ENCODE results near the gene PPP1R12B.
"Not testable (repeated sequence)": the region's sequence is repeated elsewhere in the genome, so short reads cannot be mapped to it uniquely, and the experiment has no call there.

PPP1R12B gene

GRCh38 chr1:202361224-202361623 is 12.7 kb downstream of the PPP1R12B start:
- Mint-ChIP-seq H3K9me3 (no peaks in the 10 kb centered on the region), H3K27ac (no peak overlapping the region), H3K27me3 (ENCODE audit: low read depth) (no peaks in the 10 kb centered on the region), H3K4me1 (ENCODE audit: low read depth) (no peaks in the 10 kb centered on the region), H3K4me3 (no peak overlapping the region), H3K36me3 (ENCODE audit: low read depth) (no peaks in the 10 kb centered on the region)
- DNase-seq (ENCODE audit: low spot score) = no peak

GRCh38 chr1:202361701-202362100 is 13.2 kb downstream of the PPP1R12B start:
- H3K36me3 Mint-ChIP-seq (ENCODE audit: low read depth) = no peaks in the 10 kb centered on the region
- DNase-seq (ENCODE audit: low spot score) = no peak
- H3K4me1 Mint-ChIP-seq (ENCODE audit: low read depth) = no peaks in the 10 kb centered on the region
- H3K27ac Mint-ChIP-seq = no peak overlapping the region
- H3K27me3 Mint-ChIP-seq (ENCODE audit: low read depth) = no peaks in the 10 kb centered on the region
- H3K4me3 Mint-ChIP-seq = no peak overlapping the region
- no peaks in the 10 kb centered on the region for H3K9me3 Mint-ChIP-seq

- H3K36me3 Mint-ChIP-seq (ENCODE audit: low read depth) = no peaks in the 10 kb centered on the region
- no peak for DNase-seq (ENCODE audit: low spot score)
- H3K27ac Mint-ChIP-seq = no peak overlapping the region
- no peaks in the 10 kb centered on the region for H3K4me1 Mint-ChIP-seq (ENCODE audit: low read depth)
- no peaks in the 10 kb centered on the region for H3K9me3 Mint-ChIP-seq
- H3K27me3 Mint-ChIP-seq (ENCODE audit: low read depth) = no peaks in the 10 kb centered on the region
- no peak overlapping the region for H3K4me3 Mint-ChIP-seq
Measured at GRCh38 chr1:202362212-202362611, 13.7 kb downstream of the PPP1R12B start.

GRCh38 chr1:202365092-202365815 is 16.8 kb downstream of the PPP1R12B start:
- no peak overlapping the region for H3K4me3 Mint-ChIP-seq
- H3K4me1 Mint-ChIP-seq (ENCODE audit: low read depth) = no peaks in the 10 kb centered on the region
- H3K27ac Mint-ChIP-seq = no peak overlapping the region
- H3K36me3 Mint-ChIP-seq (ENCODE audit: low read depth) = no peaks in the 10 kb centered on the region
- no peak for DNase-seq (ENCODE audit: low spot score)
- no peaks in the 10 kb centered on the region for H3K9me3 Mint-ChIP-seq
- no peaks in the 10 kb centered on the region for H3K27me3 Mint-ChIP-seq (ENCODE audit: low read depth)

GRCh38 chr1:202367271-202367670 is 18.8 kb downstream of the PPP1R12B start:
- Mint-ChIP-seq H3K4me1 (ENCODE audit: low read depth) (no peaks in the 10 kb centered on the region), H3K27me3 (ENCODE audit: low read depth) (no peaks in the 10 kb centered on the region), H3K4me3 (no peak overlapping the region), H3K36me3 (ENCODE audit: low read depth) (no peaks in the 10 kb centered on the region), H3K9me3 (no peaks in the 10 kb centered on the region), H3K27ac (no peak overlapping the region)
- DNase-seq (ENCODE audit: low spot score) = no peak

- not testable (repeated sequence) for DNase-seq (ENCODE audit: low spot score)
Measured at GRCh38 chr1:202370906-202371305, 22.4 kb downstream of the PPP1R12B start.

GRCh38 chr1:202374099-202374498 is 25.6 kb downstream of the PPP1R12B start:
- Mint-ChIP-seq H3K27me3 (ENCODE audit: low read depth) (peaks cover 8% of the 10 kb centered on the region), H3K36me3 (ENCODE audit: low read depth) (no peaks in the 10 kb centered on the region), H3K4me1 (ENCODE audit: low read depth) (peaks cover 2% of the 10 kb centered on the region), H3K4me3 (no peak overlapping the region), H3K9me3 (no peaks in the 10 kb centered on the region), H3K27ac (no peak overlapping the region)
- DNase-seq (ENCODE audit: low spot score) = no peak

More at GRCh38 chr1:202370906-202371305, 22.4 kb downstream of the PPP1R12B start:
- H3K9me3 Mint-ChIP-seq; H3K27me3 Mint-ChIP-seq (ENCODE audit: low read depth); H3K4me3 Mint-ChIP-seq; H3K36me3 Mint-ChIP-seq (ENCODE audit: low read depth); H3K27ac Mint-ChIP-seq; H3K4me1 Mint-ChIP-seq (ENCODE audit: low read depth): not testable (repeated sequence)

GRCh38 chr1:202375175-202375574 is 26.7 kb downstream of the PPP1R12B start:
- peaks cover 13% of the 10 kb centered on the region for H3K27me3 Mint-ChIP-seq (ENCODE audit: low read depth)
- H3K36me3 Mint-ChIP-seq (ENCODE audit: low read depth); H3K27ac Mint-ChIP-seq; DNase-seq (ENCODE audit: low spot score); H3K4me1 Mint-ChIP-seq (ENCODE audit: low read depth); H3K9me3 Mint-ChIP-seq; H3K4me3 Mint-ChIP-seq: not testable (repeated sequence)

GRCh38 chr1:202376247-202376646 is 27.7 kb downstream of the PPP1R12B start:
- DNase-seq (ENCODE audit: low spot score) = no peak
- no peak overlapping the region for H3K4me3 Mint-ChIP-seq
- no peaks in the 10 kb centered on the region for H3K9me3 Mint-ChIP-seq
- H3K27ac Mint-ChIP-seq = no peak overlapping the region
- H3K4me1 Mint-ChIP-seq (ENCODE audit: low read depth) = peaks cover 16% of the 10 kb centered on the region
- H3K36me3 Mint-ChIP-seq (ENCODE audit: low read depth) = no peaks in the 10 kb centered on the region
- H3K27me3 Mint-ChIP-seq (ENCODE audit: low read depth) = peaks cover 13% of the 10 kb centered on the region

GRCh38 chr1:202379884-202380529 is 31.5 kb downstream of the PPP1R12B start:
- peak; percentile 38 for DNase-seq (ENCODE audit: low spot score)

GRCh38 chr1:202380535-202380934 is 32.0 kb downstream of the PPP1R12B start:
- H3K36me3 Mint-ChIP-seq (ENCODE audit: low read depth); H3K9me3 Mint-ChIP-seq; H3K4me3 Mint-ChIP-seq; DNase-seq (ENCODE audit: low spot score); H3K27ac Mint-ChIP-seq: not testable (repeated sequence)
- H3K4me1 Mint-ChIP-seq (ENCODE audit: low read depth) = peaks cover 14% of the 10 kb centered on the region
- peaks cover 13% of the 10 kb centered on the region for H3K27me3 Mint-ChIP-seq (ENCODE audit: low read depth)

More at GRCh38 chr1:202379884-202380529, 31.5 kb downstream of the PPP1R12B start:
- H3K27ac Mint-ChIP-seq; H3K9me3 Mint-ChIP-seq; H3K36me3 Mint-ChIP-seq (ENCODE audit: low read depth): not testable (repeated sequence)
- peaks cover 13% of the 10 kb centered on the region for H3K27me3 Mint-ChIP-seq (ENCODE audit: low read depth)
- H3K4me3 Mint-ChIP-seq = peak overlapping the region; percentile 51
- peaks cover 16% of the 10 kb centered on the region for H3K4me1 Mint-ChIP-seq (ENCODE audit: low read depth)

- Mint-ChIP-seq H3K27me3 (ENCODE audit: low read depth) (peaks cover 16% of the 10 kb centered on the region), H3K4me1 (ENCODE audit: low read depth) (peaks cover 14% of the 10 kb centered on the region)
- H3K27ac Mint-ChIP-seq; H3K4me3 Mint-ChIP-seq; DNase-seq (ENCODE audit: low spot score); H3K36me3 Mint-ChIP-seq (ENCODE audit: low read depth); H3K9me3 Mint-ChIP-seq: not testable (repeated sequence)
Measured at GRCh38 chr1:202381867-202382266, 33.4 kb downstream of the PPP1R12B start.

- H3K4me3 Mint-ChIP-seq; H3K36me3 Mint-ChIP-seq (ENCODE audit: low read depth); H3K27ac Mint-ChIP-seq; H3K4me1 Mint-ChIP-seq (ENCODE audit: low read depth); DNase-seq (ENCODE audit: low spot score); H3K27me3 Mint-ChIP-seq (ENCODE audit: low read depth); H3K9me3 Mint-ChIP-seq: not testable (repeated sequence)
Measured at GRCh38 chr1:202395831-202396230, 47.3 kb downstream of the PPP1R12B start.

- DNase-seq (ENCODE audit: low spot score) = no peak
- H3K27me3 Mint-ChIP-seq (ENCODE audit: low read depth) = peaks cover 5% of the 10 kb centered on the region
- no peak overlapping the region for H3K4me3 Mint-ChIP-seq
- H3K27ac Mint-ChIP-seq = no peak overlapping the region
- H3K4me1 Mint-ChIP-seq (ENCODE audit: low read depth) = no peaks in the 10 kb centered on the region
- no peaks in the 10 kb centered on the region for H3K36me3 Mint-ChIP-seq (ENCODE audit: low read depth)
- H3K9me3 Mint-ChIP-seq = no peaks in the 10 kb centered on the region
Measured at GRCh38 chr1:202397256-202397655, 48.8 kb downstream of the PPP1R12B start.

Measured in T-helper 2 cell treated with Interferon-gamma antibody and Interleukin-4, amounts not matched to agents 5 μg/mL and 100 μg/mL, for 36 hours (primary cell).